Activated naive CD4-positive, alpha-beta T cell treated with anti-CD3 and anti-CD28 coated beads, Interleukin-2, amount 50 U/mL, for 16 hours (primary cell): ENCODE data around the gene HDAC4.

ENCODE experiments used
- DNase-seq: peaks from one replicate; pipeline ENCODE4 v3.0.0-alpha.2; 2020

HDAC4 gene

GRCh38 chr2:239015218-239015900, 385.5 kb downstream of the HDAC4 start:
- DNase-seq, result no peak

GRCh38 chr2:239014458-239015217, 386.2 kb downstream of the HDAC4 start:
- no peak for DNase-seq

GRCh38 chr2:239013678-239013976, 387.2 kb downstream of the HDAC4 start:
- no peak for DNase-seq

- no peak for DNase-seq
These were observed 387.7 kb downstream of the HDAC4 start for GRCh38 chr2:239012936-239013677.

GRCh38 chr2:239012228-239012627, 388.6 kb downstream of the HDAC4 start:
- no peak for DNase-seq

GRCh38 chr2:239009589-239009961, 391.2 kb downstream of the HDAC4 start:
- no peak for DNase-seq

GRCh38 chr2:239008677-239009588, 391.9 kb downstream of the HDAC4 start:
- DNase-seq, result no peak

GRCh38 chr2:239008004-239008403, 392.8 kb downstream of the HDAC4 start:
- no peak for DNase-seq

GRCh38 chr2:239006622-239007285, 394.1 kb downstream of the HDAC4 start:
- no peak for DNase-seq

- DNase-seq, result no peak
These were observed 395.2 kb downstream of the HDAC4 start for GRCh38 chr2:239005586-239005985.

- DNase-seq, result no peak
These were observed 396.4 kb downstream of the HDAC4 start for GRCh38 chr2:239004274-239005015.

- no peak for DNase-seq
These were observed 397.1 kb downstream of the HDAC4 start for GRCh38 chr2:239003624-239004273.

- DNase-seq, result no peak
These were observed 397.7 kb downstream of the HDAC4 start for GRCh38 chr2:239002954-239003623.

GRCh38 chr2:239002591-239002953, 398.2 kb downstream of the HDAC4 start:
- no peak for DNase-seq

GRCh38 chr2:239001794-239002193, 399.0 kb downstream of the HDAC4 start:
- no peak for DNase-seq

- DNase-seq, result no peak
These were observed 400.2 kb downstream of the HDAC4 start for GRCh38 chr2:239000500-239001073.

- DNase-seq, result no peak
These were observed 400.7 kb downstream of the HDAC4 start for GRCh38 chr2:239000089-239000488.

GRCh38 chr2:238999291-238999741, 401.5 kb downstream of the HDAC4 start:
- DNase-seq, result no peak

- no peak for DNase-seq
These were observed 402.0 kb downstream of the HDAC4 start for GRCh38 chr2:238998801-238999200.
